A549 (cell line): Measurements from ENCODE around the gene PBX4. TPM values are rescaled to one million over a fixed set of nuclear protein-coding genes. Genes with fewer than 3 reads are reported as not detected.

Experiments
- ATAC-seq, 2 experiments: fragments of 200-7000 bp in 1 of 2; fragments of >200 bp in 1 of 2; cut with Nextera tagmentation in 1 of 2; cut with Tn5 transposase in 1 of 2; 3 replicates each; pipeline versions ENCODE4 v1.8.0 to v1.9.1; 2018 to 2020; ENCODE audit warnings: mild to moderate bottlenecking in 1 of 2, moderate library complexity in 1 of 2
- CTCF ChIA-PET: fragments of 300-600 bp; sonication (Branson Sonifier 250); formaldehyde crosslinking; extraction: SDS; loops from one replicate; lab custom pipeline; 2021; ENCODE audit warnings: antibody characterized with exemption, inconsistent platforms; lab: Yijun Ruan, JAX
- POLR2A ChIA-PET: fragments of 350-600 bp; formaldehyde crosslinking; extraction: SDS; loops from one replicate; lab custom pipeline; 2021; ENCODE audit warnings: antibody characterized with exemption, inconsistent platforms; lab: Yijun Ruan, JAX
- DNase-seq, 2 experiments: peaks; one replicate each; pipeline versions ENCODE4 v3.0.0 to v3.0.0-alpha.2; 2011 to 2016; ENCODE audit warnings: low read depth in 1 of 2, low spot score in 1 of 2
- FAIRE-seq: peaks from 2 replicates; lab custom pipeline; 2011; peaks lifted over from hg19 to GRCh38; lab: Jason Lieb, UNC
- H3K27ac ChIP-seq, 2 experiments: fragments of >200 bp; sonication (Bioruptor Twin); formaldehyde crosslinking; 3 replicates each; pipeline ENCODE4 v1.5.1; 2016 to 2017
- H3K4me1 ChIP-seq: fragments of >200 bp; sonication (Bioruptor Twin); formaldehyde crosslinking; 3 replicates; pipeline ENCODE4 v1.6.1; 2016
- H3K4me2 ChIP-seq: fragments of >200 bp; sonication (Bioruptor Twin); formaldehyde crosslinking; 3 replicates; pipeline ENCODE4 v1.6.1; 2016
- H3K4me3 ChIP-seq: fragments of >200 bp; sonication (Bioruptor Twin); formaldehyde crosslinking; 3 replicates; pipeline ENCODE4 v1.5.1; 2016
- H3K9me3 ChIP-seq: fragments of >200 bp; sonication (Bioruptor Twin); formaldehyde crosslinking; 3 replicates; pipeline ENCODE4 v1.6.1; 2016
- ATOH8 ChIP-seq: fragments of 250-450 bp; sonication (Bioruptor Pico); IDR thresholded peaks from 2 replicates; pipeline ENCODE4 v1.5.0; 2020; ENCODE audit warnings: low read depth, mild to moderate bottlenecking, moderate library complexity
- CBX8 ChIP-seq: fragments of 200-600 bp; sonication (generic); IDR thresholded peaks from 2 replicates; pipeline ENCODE4 v1.6.1; 2016
- CEBPB ChIP-seq, 2 experiments: fragments of >200 bp in 1 of 2; sonication (Bioruptor Twin) in 1 of 2; formaldehyde crosslinking in 1 of 2; IDR thresholded peaks; 2 replicates each; pipeline ENCODE4 v1.6.1; 2012 to 2016
- CHD4 ChIP-seq: fragments of 200-600 bp; sonication (generic); IDR thresholded peaks from 2 replicates; pipeline ENCODE4 v1.6.1; 2016; ENCODE audit warnings: antibody characterized with exemption, mild to moderate bottlenecking, borderline replicate concordance
- EHMT2 ChIP-seq: fragments of 200-600 bp; sonication (generic); IDR thresholded peaks from 2 replicates; pipeline ENCODE4 v1.6.1; 2016; ENCODE audit warnings: antibody characterized with exemption, low read depth, mild to moderate bottlenecking, moderate library complexity
- ESRRA ChIP-seq: fragments of 150-350 bp; IDR thresholded peaks from 2 replicates; pipeline ENCODE4 v1.6.1; 2014; ENCODE audit warnings: mild to moderate bottlenecking, low read length, borderline replicate concordance
- FOSB ChIP-seq: fragments of 250-450 bp; sonication (Bioruptor Pico); IDR thresholded peaks from 2 replicates; pipeline ENCODE4 v1.5.0; 2020; ENCODE audit warnings: mild to moderate bottlenecking, moderate library complexity
- FOSL2 ChIP-seq, 2 experiments: fragments of 450-650 bp in 1 of 2; fragments of >200 bp in 1 of 2; sonication (Bioruptor Twin) in 1 of 2; formaldehyde crosslinking; IDR thresholded peaks; 2 replicates each; pipeline versions ENCODE4 v1.5.0 to v1.6.1; 2016 to 2020; ENCODE audit warnings: mild to moderate bottlenecking in 1 of 2, moderate library complexity in 1 of 2
- KDM1A ChIP-seq: fragments of 200-600 bp; sonication (generic); IDR thresholded peaks from 2 replicates; pipeline ENCODE4 v1.6.1; 2016; ENCODE audit warnings: low read depth, mild to moderate bottlenecking
- MAX ChIP-seq: IDR thresholded peaks from 2 replicates; pipeline ENCODE4 v1.6.1; 2012
- MYC ChIP-seq: IDR thresholded peaks from 2 replicates; pipeline ENCODE4 v1.6.1; 2012; ENCODE audit warnings: mild to moderate bottlenecking, inconsistent platforms, low read length, improper control_type of control experiment, borderline replicate concordance
- NR3C1 ChIP-seq: fragments of >200 bp; sonication (Bioruptor Twin); formaldehyde crosslinking; IDR thresholded peaks from 3 replicates; pipeline ENCODE4 v1.6.1; 2017
- PBX3 ChIP-seq: IDR thresholded peaks from 2 replicates; pipeline ENCODE4 v1.6.1; 2012
- POLR2A ChIP-seq: IDR thresholded peaks from 2 replicates; pipeline ENCODE4 v1.6.1; 2012; ENCODE audit warnings: mild to moderate bottlenecking, low read length
- POLR2AphosphoS2 ChIP-seq: conservative IDR thresholded peaks from 2 replicates; pipeline ENCODE4 v1.6.1; 2012; ENCODE audit warnings: low read length, improper control_type of control experiment, inconsistent platforms
- RAD21 ChIP-seq, 2 experiments: fragments of >200 bp in 1 of 2; sonication (Bioruptor Twin) in 1 of 2; formaldehyde crosslinking in 1 of 2; IDR thresholded peaks in 1 of 2; conservative IDR thresholded peaks in 1 of 2; 2 replicates in 1 of 2; 3 replicates in 1 of 2; pipeline ENCODE4 v1.6.1; 2012 to 2018; ENCODE audit warnings: inconsistent platforms in 1 of 2
- RARB ChIP-seq: fragments of 250-450 bp; sonication (Bioruptor Pico); IDR thresholded peaks from 2 replicates; pipeline ENCODE4 v1.8.0; 2021; ENCODE audit warnings: mild to moderate bottlenecking, moderate library complexity
- REST ChIP-seq: fragments of 200-600 bp; sonication (generic); IDR thresholded peaks from 2 replicates; pipeline ENCODE4 v1.6.1; 2016; ENCODE audit warnings: antibody characterized with exemption, mild to moderate bottlenecking, moderate library complexity
- RFX5 ChIP-seq: fragments of 450-650 bp; IDR thresholded peaks from 2 replicates; pipeline ENCODE4 v1.7.1; 2014; ENCODE audit warnings: antibody characterized with exemption, mild to moderate bottlenecking, moderate library complexity
- ZFP36 ChIP-seq: fragments of 450-650 bp; IDR thresholded peaks from 2 replicates; pipeline ENCODE4 v1.6.1; 2014; ENCODE audit warnings: borderline replicate concordance; ENCODE audit not compliant: partially characterized antibody
- ZNF302 ChIP-seq: fragments of 250-450 bp; sonication (Bioruptor Pico); IDR thresholded peaks from 2 replicates; pipeline ENCODE4 v1.9.0; 2021; ENCODE audit warnings: inconsistent platforms, mild to moderate bottlenecking, moderate library complexity
- ZSCAN20 ChIP-seq: fragments of 250-450 bp; sonication (Bioruptor Pico); IDR thresholded peaks from 2 replicates; pipeline ENCODE4 v1.8.0; 2022; ENCODE audit warnings: mild to moderate bottlenecking, moderate library complexity
- WGBS: methylation state at CpG from one replicate; pipeline ENCODE4 v1.1.6; 2017; ENCODE audit errors: missing lambda C conversion rate; 5-methylcytosine and 5-hydroxymethylcytosine counted together
- polyA plus RNA-seq, 4 experiments: library from polyadenylated mRNA; depleted of rRNA in 3 of 4; stranded (reverse); fragments of >200 nt; fragmentation: RNase III in 1 of 4; extraction: RNeasy Plus Mini Kit Qiagen cat#74134 plus additional on column Dnase treatment in 1 of 4; gene quantifications; 2 replicates in 3 of 4; 3 replicates in 1 of 4; pipeline ENCODE4 v1.2.3, GENCODE V29; 2011 to 2017

Gene PBX4
- polyA plus RNA-seq, 2 of the 4 experiments (the other 2 are of a cell fraction), result 0.70 to 0.90 TPM

- POLR2A ChIA-PET, result no interaction called here
- CTCF ChIA-PET, result interaction anchor here (2.0 kb wide), 1 partner anchor 23 kb away, joined by 6 read pairs; no protein-coding TSS in a partner anchor
- Histone ChIP-seq H3K27ac (no peak overlapping the region), H3K4me2 (no peak overlapping the region), H3K9me3 (no peaks in the 10 kb centered on the region), H3K4me1 (no peaks in the 10 kb centered on the region), H3K4me3 (no peak overlapping the region)
- no peak for ATAC-seq
- TF ChIP-seq ZNF302 (no peak), CBX8 (no peak), ESRRA (no peak), REST (no peak), FOSL2 (IDR thresholded peaks at IDR 0.05) (no peak), FOSL2 (CRISPR knock-in tag; IDR thresholded peaks at IDR 0.05) (no peak), RARB (CRISPR knock-in tag) (no peak), FOSB (CRISPR knock-in tag) (no peak), RAD21 (conservative IDR thresholded peaks at IDR 0.05 in 1 of 2, IDR thresholded peaks at IDR 0.05 in 1 of 2) (no peak), POLR2A (no peak), PBX3 (no peak), ZFP36 (no peak), KDM1A (no peak), ATOH8 (no peak), CHD4 (no peak), MYC (no peak), NR3C1 (no peak), EHMT2 (no peak)
- 91% methylated on average over 6 of the region's 6 CpGs for WGBS
- FAIRE-seq, result no peak
- DNase-seq, result no peak
These were observed 43.1 kb downstream of the PBX4 start for GRCh38 chr19:19575411-19575810.

- no peak for TF ChIP-seq CEBPB (IDR thresholded peaks at IDR 0.05)
- ChIA-PET POLR2A (no interaction called here), CTCF (no interaction called here)
- Histone ChIP-seq H3K9me3 (no peaks in the 10 kb centered on the region), H3K4me2 (no peak overlapping the region), H3K27ac (no peak overlapping the region), H3K4me3 (no peak overlapping the region), H3K4me1 (no peaks in the 10 kb centered on the region)
- FAIRE-seq (no peak), ATAC-seq (no peak), DNase-seq (no peak)
- WGBS, result 89% methylated on average over 7 of the region's 11 CpGs
These were observed 47.3 kb downstream of the PBX4 start for GRCh38 chr19:19571071-19571786.

- Histone ChIP-seq H3K4me3 (no peak overlapping the region), H3K27ac (no peak overlapping the region), H3K4me2 (no peak overlapping the region), H3K9me3 (no peaks in the 10 kb centered on the region), H3K4me1 (no peaks in the 10 kb centered on the region)
- TF ChIP-seq ATOH8 (no peak), POLR2AphosphoS2 (no peak), ZSCAN20 (CRISPR knock-in tag) (no peak), ESRRA (no peak), RFX5 (no peak), MAX (no peak), REST (no peak)
- ChIA-PET CTCF (no interaction called here), POLR2A (no interaction called here)
- FAIRE-seq (no peak), DNase-seq (no peak), ATAC-seq (no peak)
- 77% methylated on average over 10 of the region's 10 CpGs for WGBS
These were observed 47.9 kb downstream of the PBX4 start for GRCh38 chr19:19570571-19570970.
